RWPE2 (cell line): Measurements from ENCODE around the gene LRRC42.

Experiments used
- ATAC-seq: fragments of 200-7000 bp; cut with Tn5 transposase; 3 replicates; pipeline ENCODE4 v1.9.1; 2021; ENCODE audit warnings: low read depth
- DNase-seq: peaks from one replicate; pipeline ENCODE4 v3.0.0-alpha.2; 2020; ENCODE audit warnings: low spot score
- H3K27ac ChIP-seq: fragments of 450-650 bp; 2 replicates; pipeline ENCODE4 v1.5.1; 2017; ENCODE audit warnings: mild to moderate bottlenecking; ENCODE audit not compliant: poor library complexity, severe bottlenecking
- H3K27me3 ChIP-seq: fragments of 250-450 bp; sonication (Bioruptor Pico); 2 replicates; pipeline ENCODE4 v1.5.1; 2021; ENCODE audit warnings: mild to moderate bottlenecking, moderate library complexity; ENCODE audit not compliant: insufficient read depth, poor library complexity, severe bottlenecking
- H3K36me3 ChIP-seq: fragments of 250-450 bp; sonication (Bioruptor Pico); 2 replicates; pipeline ENCODE4 v1.5.1; 2020; ENCODE audit warnings: low read depth, mild to moderate bottlenecking, moderate library complexity
- H3K4me1 ChIP-seq: fragments of 250-450 bp; sonication (Bioruptor Pico); 2 replicates; pipeline ENCODE4 v1.5.1; 2021; ENCODE audit warnings: mild to moderate bottlenecking, moderate library complexity; ENCODE audit not compliant: insufficient read depth, poor library complexity, severe bottlenecking
- H3K4me3 ChIP-seq: fragments of 250-450 bp; sonication (Bioruptor Pico); 2 replicates; pipeline ENCODE4 v1.5.1; 2021; ENCODE audit warnings: mild to moderate bottlenecking, moderate library complexity; ENCODE audit not compliant: severe bottlenecking
- H3K9me3 ChIP-seq: fragments of 250-450 bp; sonication (Bioruptor Pico); 2 replicates; pipeline ENCODE4 v1.5.1; 2021; ENCODE audit warnings: mild to moderate bottlenecking, moderate library complexity; ENCODE audit not compliant: severe bottlenecking
- CTCF ChIP-seq: fragments of 450-650 bp; IDR thresholded peaks from one replicate; pipeline ENCODE4 v1.5.1; 2017; ENCODE audit warnings: mild to moderate bottlenecking, moderate library complexity; ENCODE audit not compliant: poor library complexity, severe bottlenecking

Gene LRRC42

GRCh38 chr1:54012863-54013262, 66.7 kb downstream of the LRRC42 start:
- no peak overlapping the region for H3K27ac ChIP-seq
- ATAC-seq (no peak), DNase-seq (no peak)
- H3K36me3 ChIP-seq = no peaks in the 10 kb centered on the region
- no peaks in the 10 kb centered on the region for H3K9me3 ChIP-seq
- no peak for TF ChIP-seq CTCF
- H3K27me3 ChIP-seq = no peaks in the 10 kb centered on the region
- H3K4me1 ChIP-seq = peaks cover 7% of the 10 kb centered on the region
- no peak overlapping the region for H3K4me3 ChIP-seq

GRCh38 chr1:54013393-54014008, 67.4 kb downstream of the LRRC42 start:
- no peaks in the 10 kb centered on the region for H3K36me3 ChIP-seq
- no peak for ATAC-seq
- H3K4me3 ChIP-seq = no peak overlapping the region
- H3K27ac ChIP-seq = no peak overlapping the region
- H3K27me3 ChIP-seq = no peaks in the 10 kb centered on the region
- no peak for TF ChIP-seq CTCF
- peaks cover 7% of the 10 kb centered on the region for H3K4me1 ChIP-seq
- DNase-seq = no peak
- no peaks in the 10 kb centered on the region for H3K9me3 ChIP-seq

- peaks cover 7% of the 10 kb centered on the region for H3K4me1 ChIP-seq
- no peaks in the 10 kb centered on the region for H3K36me3 ChIP-seq
- ATAC-seq = no peak
- H3K27me3 ChIP-seq = no peaks in the 10 kb centered on the region
- no peak for TF ChIP-seq CTCF
- no peaks in the 10 kb centered on the region for H3K9me3 ChIP-seq
- H3K27ac ChIP-seq = no peak overlapping the region
- no peak for DNase-seq
- no peak overlapping the region for H3K4me3 ChIP-seq
Observed at GRCh38 chr1:54014009-54014629, 68.0 kb downstream of the LRRC42 start.

- H3K9me3 ChIP-seq = no peaks in the 10 kb centered on the region
- DNase-seq (no peak), ATAC-seq (peak; percentile 85)
- no peaks in the 10 kb centered on the region for H3K36me3 ChIP-seq
- H3K4me3 ChIP-seq = no peak overlapping the region
- no peak overlapping the region for H3K27ac ChIP-seq
- no peaks in the 10 kb centered on the region for H3K27me3 ChIP-seq
- no peak for TF ChIP-seq CTCF
- peaks cover 7% of the 10 kb centered on the region for H3K4me1 ChIP-seq
Observed at GRCh38 chr1:54016343-54017282, 70.5 kb downstream of the LRRC42 start.
